H9 (cell line): ENCODE measurements around the gene ACACA. TPM values are rescaled to one million over a fixed set of nuclear protein-coding genes. Genes with fewer than 3 reads are reported as not detected.

ENCODE experiments used
- DNase-seq: peaks from one replicate; pipeline ENCODE4 v3.0.0-alpha.2; 2017
- H2AFZ ChIP-seq: one replicate; pipeline ENCODE4 v1.6.1; 2013; ENCODE audit warnings: mild to moderate bottlenecking, low read length, control low read depth, moderate library complexity
- H2AK5ac ChIP-seq: 2 replicates; pipeline ENCODE4 v1.6.1; 2013; ENCODE audit warnings: low read length, control low read depth, mixed read lengths; ENCODE audit not compliant: insufficient read length
- H2BK120ac ChIP-seq: one replicate; pipeline ENCODE4 v1.6.1; 2013; ENCODE audit warnings: low read depth, mild to moderate bottlenecking, low read length, control low read depth, inconsistent platforms; ENCODE audit not compliant: poor library complexity, severe bottlenecking
- H2BK12ac ChIP-seq: 2 replicates; pipeline ENCODE4 v1.6.1; 2013; ENCODE audit warnings: low read length, control low read depth, mixed read lengths, low read depth; ENCODE audit not compliant: insufficient read length
- H2BK15ac ChIP-seq: 2 replicates; pipeline ENCODE4 v1.6.1; 2013; ENCODE audit warnings: low read depth, low read length, control low read depth
- H2BK20ac ChIP-seq: one replicate; pipeline ENCODE4 v1.6.1; 2013; ENCODE audit warnings: low read depth, mild to moderate bottlenecking, low read length, control low read depth, inconsistent platforms; ENCODE audit not compliant: poor library complexity, severe bottlenecking
- H2BK5ac ChIP-seq: 2 replicates; pipeline ENCODE4 v1.6.1; 2013; ENCODE audit warnings: low read length, control low read depth, mixed read lengths; ENCODE audit not compliant: insufficient read length
- H3K14ac ChIP-seq: 2 replicates; pipeline ENCODE4 v1.6.1; 2013; ENCODE audit warnings: low read length, control low read depth; ENCODE audit not compliant: insufficient read depth
- H3K18ac ChIP-seq: 2 replicates; pipeline ENCODE4 v1.6.1; 2013; ENCODE audit warnings: low read depth, mild to moderate bottlenecking, mixed read lengths, low read length, control low read depth; ENCODE audit not compliant: insufficient read length
- H3K23ac ChIP-seq: 2 replicates; pipeline ENCODE4 v1.6.1; 2013; ENCODE audit warnings: low read length, control low read depth, mixed read lengths, low read depth; ENCODE audit not compliant: insufficient read length
- H3K23me2 ChIP-seq: 2 replicates; pipeline ENCODE4 v1.6.1; 2013; ENCODE audit warnings: low read depth, mild to moderate bottlenecking, mixed read lengths, low read length, control low read depth; ENCODE audit not compliant: insufficient read length, poor library complexity, severe bottlenecking
- H3K27ac ChIP-seq: 2 replicates; pipeline ENCODE4 v1.5.1; 2013; ENCODE audit warnings: low read length, control low read depth, mixed read lengths, low read depth; ENCODE audit not compliant: insufficient read length
- H3K27me3 ChIP-seq: 2 replicates; pipeline ENCODE4 v1.6.1; 2013; ENCODE audit warnings: low read length, control low read depth, inconsistent platforms; ENCODE audit not compliant: insufficient read depth
- H3K4ac ChIP-seq: 2 replicates; pipeline ENCODE4 v1.6.1; 2013; ENCODE audit warnings: low read depth, mild to moderate bottlenecking, control low read depth, inconsistent platforms, low read length, moderate library complexity
- H3K4me1 ChIP-seq: 2 replicates; pipeline ENCODE4 v1.6.1; 2013; ENCODE audit warnings: low read length, control low read depth, inconsistent platforms; ENCODE audit not compliant: insufficient read depth
- H3K4me2 ChIP-seq: 2 replicates; pipeline ENCODE4 v1.6.1; 2013; ENCODE audit warnings: low read length, control low read depth, mixed read lengths; ENCODE audit not compliant: insufficient read length, insufficient read depth
- H3K56ac ChIP-seq: 2 replicates; pipeline ENCODE4 v1.6.1; 2013; ENCODE audit warnings: low read depth, mild to moderate bottlenecking, mixed read lengths, low read length, control low read depth; ENCODE audit not compliant: insufficient read length
- H3K79me1 ChIP-seq: 2 replicates; pipeline ENCODE4 v1.6.1; 2013; ENCODE audit warnings: low read depth, mild to moderate bottlenecking, moderate library complexity, low read length, control low read depth, inconsistent platforms; ENCODE audit not compliant: insufficient read depth, poor library complexity, severe bottlenecking
- H3K79me2 ChIP-seq: 2 replicates; pipeline ENCODE4 v1.6.1; 2013; ENCODE audit warnings: low read length, control low read depth, inconsistent platforms; ENCODE audit not compliant: insufficient read depth
- H3K9ac ChIP-seq: 2 replicates; pipeline ENCODE4 v1.6.1; 2013; ENCODE audit warnings: low read length, control low read depth, mixed read lengths; ENCODE audit not compliant: insufficient read length; ENCODE audit errors: extremely low read depth
- H3K9me3 ChIP-seq: one replicate; pipeline ENCODE4 v1.6.1; 2013; ENCODE audit warnings: low read depth, low read length, inconsistent platforms; ENCODE audit not compliant: control insufficient read depth
- H3T11ph ChIP-seq: one replicate; pipeline ENCODE4 v1.6.1; 2013; ENCODE audit warnings: mild to moderate bottlenecking, low read length, control low read depth, inconsistent platforms
- H4K20me1 ChIP-seq: one replicate; pipeline ENCODE4 v1.6.1; 2013; ENCODE audit not compliant: control insufficient read depth, insufficient read length, insufficient read depth
- H4K5ac ChIP-seq: 2 replicates; pipeline ENCODE4 v1.6.1; 2013; ENCODE audit warnings: low read depth, mild to moderate bottlenecking, mixed read lengths, low read length, control low read depth; ENCODE audit not compliant: insufficient read length
- H4K8ac ChIP-seq: replicated peaks from 2 replicates; pipeline ENCODE4 v1.6.1; 2013; ENCODE audit warnings: low read length, control low read depth, mixed read lengths, low read depth; ENCODE audit not compliant: insufficient read length
- H4K91ac ChIP-seq: 2 replicates; pipeline ENCODE4 v1.6.1; 2013; ENCODE audit warnings: low read depth, mild to moderate bottlenecking, moderate library complexity, mixed read lengths, low read length, control low read depth; ENCODE audit not compliant: insufficient read length
- H3K27ac Mint-ChIP-seq, 3 experiments: 2 replicates in 2 of 3; 3 replicates in 1 of 3; pipeline ENCODE4 v1.8.0; 2020 to 2021; ENCODE audit warnings: mixed read lengths in 3 of 3, mild to moderate bottlenecking in 1 of 3, moderate library complexity in 1 of 3
- H3K27me3 Mint-ChIP-seq: 2 replicates; pipeline ENCODE4 v1.8.0; 2021; ENCODE audit warnings: low read depth, mild to moderate bottlenecking, moderate library complexity, mixed read lengths
- H3K36me3 Mint-ChIP-seq, 3 experiments: 2 replicates in 2 of 3; 3 replicates in 1 of 3; pipeline ENCODE4 v1.8.0; 2020 to 2021; ENCODE audit warnings: low read depth in 3 of 3, mixed read lengths in 3 of 3; ENCODE audit not compliant: insufficient read depth in 1 of 3
- H3K4me1 Mint-ChIP-seq, 2 experiments: 2 replicates each; pipeline ENCODE4 v1.8.0; 2020; ENCODE audit warnings: mixed read lengths in 2 of 2
- H3K4me3 Mint-ChIP-seq, 2 experiments: 2 replicates in 1 of 2; 3 replicates in 1 of 2; pipeline ENCODE4 v1.8.0; 2020 to 2021; ENCODE audit warnings: mild to moderate bottlenecking in 2 of 2, mixed read lengths in 2 of 2, moderate library complexity in 1 of 2
- H3K9me3 Mint-ChIP-seq, 2 experiments: 2 replicates in 1 of 2; 3 replicates in 1 of 2; pipeline ENCODE4 v1.8.0; 2020; ENCODE audit warnings: mild to moderate bottlenecking in 2 of 2, mixed read lengths in 2 of 2, moderate library complexity in 1 of 2
- WGBS: extraction: QIAGEN DNeasy Blood & Tissue Kit; methylation state at CpG from one replicate; pipeline ENCODE4 v1.1.7; 2013; ENCODE audit warnings: missing lambda C conversion rate, low lambda C conversion rate, mixed read lengths; ENCODE audit not compliant: insufficient read length; ENCODE audit errors: extremely low coverage; 5-methylcytosine and 5-hydroxymethylcytosine counted together
- total RNA-seq: library from RNA; stranded (reverse); gene quantifications from 2 replicates; pipeline ENCODE4 v1.2.1, GENCODE V29; 2021
- TF ChIP-seq, protein P1 (sequence below): fragments of 200-600 bp; sonication (generic); conservative IDR thresholded peaks from 3 replicates; pipeline ENCODE4 v1.8.0; 2021; ENCODE audit warnings: antibody characterized with exemption, mild to moderate bottlenecking

The ACACA gene
- total RNA-seq, 1 experiment from 2014 or later = 135 TPM

DNA sequence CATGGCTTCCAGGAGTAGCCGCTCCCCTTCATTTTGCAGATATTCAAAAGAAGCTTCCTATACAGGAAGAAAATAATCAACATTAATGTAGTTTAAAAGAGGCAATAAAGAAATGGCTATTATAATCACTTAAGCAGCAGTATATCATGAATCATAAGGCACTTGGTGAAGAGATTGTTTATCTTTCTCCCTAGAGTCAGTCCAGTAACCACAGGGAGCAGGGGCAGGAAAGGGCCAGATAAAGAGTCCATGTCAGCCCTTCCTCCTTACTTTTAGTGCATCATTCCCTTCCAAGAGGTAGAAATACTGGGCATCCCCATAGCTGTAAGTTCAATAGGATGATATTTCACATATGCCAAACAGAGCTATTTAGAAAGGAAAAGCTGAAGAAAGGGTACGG is 215.4 kb downstream of the ACACA start:
- no peak overlapping the region for H3K4ac ChIP-seq
- H3K56ac ChIP-seq = no peak overlapping the region
- no peak overlapping the region for H4K5ac ChIP-seq
- H3K4me1 ChIP-seq = no peaks in the 10 kb centered on the region; the same call in 1 of the 2 replicates
- no peaks in the 10 kb centered on the region for H3K23me2 ChIP-seq
- no peak overlapping the region for H3K27ac ChIP-seq
- H4K20me1 ChIP-seq = no peaks in the 10 kb centered on the region
- H3K23ac ChIP-seq = no peak overlapping the region
- no peak for DNase-seq
- H2BK15ac ChIP-seq = no peak overlapping the region
- H3K9ac ChIP-seq = no peak overlapping the region
- H3K4me1 Mint-ChIP-seq = peaks cover 7 to 19% of the 10 kb centered on the region in 2 experiments
- no peaks in the 10 kb centered on the region for H3K27me3 ChIP-seq
- no peaks in the 10 kb centered on the region for H3K79me1 ChIP-seq
- H2AFZ ChIP-seq = no peak overlapping the region
- no peak overlapping the region for H3K18ac ChIP-seq
- H4K8ac ChIP-seq = no peak overlapping the region
- H3T11ph ChIP-seq = no peak overlapping the region
- H2BK5ac ChIP-seq = no peak overlapping the region
- peaks cover 16 to 60% (median 53%) of the 10 kb centered on the region in 3 experiments; a peak in 6 of 7 replicates for H3K36me3 Mint-ChIP-seq
- H2AK5ac ChIP-seq = no peak overlapping the region
- H3K9me3 ChIP-seq = no peaks in the 10 kb centered on the region
- H2BK12ac ChIP-seq = no peak overlapping the region
- no peak overlapping the region for H2BK120ac ChIP-seq
- H3K4me2 ChIP-seq = no peak overlapping the region
- no peak overlapping the region for H3K14ac ChIP-seq
- no peak overlapping the region for H3K4me3 Mint-ChIP-seq
- no CpG with 5 or more reads among the region's 2 CpGs for WGBS
- no peak overlapping the region for H4K91ac ChIP-seq
- H2BK20ac ChIP-seq = no peak overlapping the region
- H3K27ac Mint-ChIP-seq = no peak overlapping the region
- TF ChIP-seq, protein P1, sequence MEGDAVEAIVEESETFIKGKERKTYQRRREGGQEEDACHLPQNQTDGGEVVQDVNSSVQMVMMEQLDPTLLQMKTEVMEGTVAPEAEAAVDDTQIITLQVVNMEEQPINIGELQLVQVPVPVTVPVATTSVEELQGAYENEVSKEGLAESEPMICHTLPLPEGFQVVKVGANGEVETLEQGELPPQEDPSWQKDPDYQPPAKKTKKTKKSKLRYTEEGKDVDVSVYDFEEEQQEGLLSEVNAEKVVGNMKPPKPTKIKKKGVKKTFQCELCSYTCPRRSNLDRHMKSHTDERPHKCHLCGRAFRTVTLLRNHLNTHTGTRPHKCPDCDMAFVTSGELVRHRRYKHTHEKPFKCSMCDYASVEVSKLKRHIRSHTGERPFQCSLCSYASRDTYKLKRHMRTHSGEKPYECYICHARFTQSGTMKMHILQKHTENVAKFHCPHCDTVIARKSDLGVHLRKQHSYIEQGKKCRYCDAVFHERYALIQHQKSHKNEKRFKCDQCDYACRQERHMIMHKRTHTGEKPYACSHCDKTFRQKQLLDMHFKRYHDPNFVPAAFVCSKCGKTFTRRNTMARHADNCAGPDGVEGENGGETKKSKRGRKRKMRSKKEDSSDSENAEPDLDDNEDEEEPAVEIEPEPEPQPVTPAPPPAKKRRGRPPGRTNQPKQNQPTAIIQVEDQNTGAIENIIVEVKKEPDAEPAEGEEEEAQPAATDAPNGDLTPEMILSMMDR = no peak
- no peaks in the 10 kb centered on the region for H3K79me2 ChIP-seq
- H3K9me3 Mint-ChIP-seq = no peaks in the 10 kb centered on the region
- H3K27me3 Mint-ChIP-seq = no peaks in the 10 kb centered on the region
